NCI-H1092 treated with DMSO at 0.1 percent for 48 hours (cell line): Measurements from ENCODE around the gene KPNA6.

ENCODE experiments used
- DNase-seq: peaks from one replicate; lab custom pipeline; 2025; lab: John Stamatoyannopoulos, UW

Gene KPNA6

GRCh38 chr1:32216566-32216965 is 108.7 kb downstream of the KPNA6 start:
- no peak for DNase-seq

- DNase-seq: no peak
Measured at GRCh38 chr1:32219022-32219421, 111.2 kb downstream of the KPNA6 start.

- DNase-seq: no peak
Measured at GRCh38 chr1:32220746-32221580, 113.1 kb downstream of the KPNA6 start.

GRCh38 chr1:32221581-32221979 is 113.7 kb downstream of the KPNA6 start:
- no peak for DNase-seq

GRCh38 chr1:32221980-32222755 is 114.3 kb downstream of the KPNA6 start, which contains the start of the genes EIF3I and TMEM234:
Gene EIF3I, plus strand, starts transcription at chr1:32222407. Its CDS starts 35 bp downstream, at chr1:32222442.
Gene TMEM234, minus strand, starts transcription at chr1:32222353. Its CDS starts 31 bp downstream, at chr1:32222322.
- DNase-seq: peak; percentile 91

GRCh38 chr1:32223683-32224082 is 115.8 kb downstream of the KPNA6 start:
- DNase-seq: no peak

GRCh38 chr1:32224285-32224684 is 116.4 kb downstream of the KPNA6 start:
- no peak for DNase-seq
